ENCODE data around the gene TYK2.
"Not testable (repeated sequence)": the region's sequence is repeated elsewhere in the genome, so short reads cannot be mapped to it uniquely, and the experiment has no call there.

The TYK2 gene

DNA sequence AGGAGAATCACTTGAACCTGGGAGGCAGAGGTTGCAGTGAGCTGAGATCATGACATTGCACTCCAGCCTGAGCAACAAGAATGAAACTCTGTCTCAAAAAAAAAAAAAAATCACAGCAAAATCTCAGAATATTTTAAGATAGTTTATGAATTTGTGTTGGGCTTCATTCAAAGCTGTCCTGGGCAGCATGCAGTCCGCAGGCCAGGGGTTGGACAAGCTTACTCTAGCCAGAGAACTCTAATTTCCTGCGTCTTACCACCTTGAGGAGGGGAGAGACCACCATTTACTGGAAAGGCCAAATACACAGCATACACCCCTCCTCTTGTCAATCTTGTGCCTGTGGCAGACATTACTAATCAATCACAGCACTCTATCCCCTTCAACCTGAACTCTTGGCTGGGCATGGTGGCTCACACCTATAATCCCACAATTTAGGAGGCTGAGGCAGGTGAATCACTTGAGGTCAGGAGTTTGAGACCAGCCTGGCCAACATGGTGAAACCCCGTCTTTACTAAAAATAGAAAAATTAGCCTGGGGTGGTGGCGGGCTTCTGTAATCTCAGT lies 13.3 kb downstream of the TYK2 start:
- H3K23ac ChIP-seq (ENCODE audit: low read length); H3K27ac ChIP-seq (ENCODE audit: low read depth, low read length); H3K18ac ChIP-seq (ENCODE audit: low read length); H3K79me1 ChIP-seq (ENCODE audit: low read length); H4K5ac ChIP-seq (ENCODE audit: low read length); H3K4ac ChIP-seq (ENCODE audit: low read depth, low read length); H3K4me3 ChIP-seq (ENCODE audit: low read length); DNase-seq; H3K79me2 ChIP-seq (ENCODE audit: control insufficient read depth, insufficient read depth, low read length); H2BK15ac ChIP-seq (replicated peaks; ENCODE audit: low read depth); H3K4me2 ChIP-seq (ENCODE audit: low read length); H2AK5ac ChIP-seq (ENCODE audit: low read length); H2BK120ac ChIP-seq (ENCODE audit: low read depth, low read length); H4K8ac ChIP-seq (ENCODE audit: low read depth, low read length); H3K27me3 ChIP-seq (ENCODE audit: insufficient read depth, low read length, poor library complexity); H3K56ac ChIP-seq (ENCODE audit: low read length); H3K4me1 ChIP-seq (ENCODE audit: control insufficient read depth, low read depth, low read length); H3K9ac ChIP-seq (ENCODE audit: low read length); H3K36me3 ChIP-seq (ENCODE audit: control insufficient read depth, insufficient read depth, low read length); H2BK5ac ChIP-seq (ENCODE audit: low read length): not testable (repeated sequence)
- no CpG with 5 or more reads among the region's 4 CpGs for WGBS (ENCODE audit: extremely low coverage, insufficient coverage, low lambda C conversion rate)

DNA sequence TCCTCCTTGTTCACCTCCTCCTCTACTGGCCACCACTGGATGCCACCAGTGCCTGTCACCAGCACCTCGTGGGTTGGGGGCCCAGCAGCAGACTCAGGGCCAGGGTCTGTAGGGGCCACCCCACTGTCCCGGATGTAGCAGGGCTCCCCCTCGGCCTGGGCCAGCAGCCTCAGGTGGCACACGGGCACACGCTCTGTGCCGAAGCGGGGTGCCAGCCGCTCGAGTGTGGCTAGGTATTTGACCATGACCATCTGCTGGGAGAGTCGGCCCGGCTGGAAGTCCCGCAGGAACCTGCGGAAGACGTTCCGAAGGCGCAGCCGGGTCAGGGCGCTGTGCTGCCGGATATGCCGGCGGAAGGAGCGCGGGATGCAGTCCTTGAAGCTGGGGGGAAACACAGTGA lies 14.9 kb downstream of the TYK2 start:
- H3K36me3 ChIP-seq (ENCODE audit: control insufficient read depth, insufficient read depth, low read length): no peaks in the 10 kb centered on the region
- no peak overlapping the region for H2AK5ac ChIP-seq (ENCODE audit: low read length)
- no peak overlapping the region for H4K8ac ChIP-seq (ENCODE audit: low read depth, low read length)
- H3K27me3 ChIP-seq (ENCODE audit: insufficient read depth, low read length, poor library complexity): no peaks in the 10 kb centered on the region
- H3K56ac ChIP-seq (ENCODE audit: low read length): no peak overlapping the region
- no peak overlapping the region for H3K27ac ChIP-seq (ENCODE audit: low read depth, low read length)
- no peaks in the 10 kb centered on the region for H3K79me1 ChIP-seq (ENCODE audit: low read length)
- no peak overlapping the region for H2BK120ac ChIP-seq (ENCODE audit: low read depth, low read length)
- no peak overlapping the region for H3K18ac ChIP-seq (ENCODE audit: low read length)
- no peak overlapping the region for H2BK5ac ChIP-seq (ENCODE audit: low read length)
- H3K4me1 ChIP-seq (ENCODE audit: control insufficient read depth, low read depth, low read length): no peaks in the 10 kb centered on the region
- no peaks in the 10 kb centered on the region for H3K79me2 ChIP-seq (ENCODE audit: control insufficient read depth, insufficient read depth, low read length)
- WGBS (ENCODE audit: extremely low coverage, insufficient coverage, low lambda C conversion rate): no CpG with 5 or more reads among the region's 23 CpGs
- no peak overlapping the region for H4K5ac ChIP-seq (ENCODE audit: low read length)
- no peak overlapping the region for H3K4me3 ChIP-seq (ENCODE audit: low read length)
- H3K23ac ChIP-seq (ENCODE audit: low read length): no peak overlapping the region
- H3K4me2 ChIP-seq (ENCODE audit: low read length): no peak overlapping the region
- DNase-seq: no peak
- no peak overlapping the region for H2BK15ac ChIP-seq (replicated peaks; ENCODE audit: low read depth)
- H3K4ac ChIP-seq (ENCODE audit: low read depth, low read length): no peak overlapping the region
- no peak overlapping the region for H3K9ac ChIP-seq (ENCODE audit: low read length)

DNA sequence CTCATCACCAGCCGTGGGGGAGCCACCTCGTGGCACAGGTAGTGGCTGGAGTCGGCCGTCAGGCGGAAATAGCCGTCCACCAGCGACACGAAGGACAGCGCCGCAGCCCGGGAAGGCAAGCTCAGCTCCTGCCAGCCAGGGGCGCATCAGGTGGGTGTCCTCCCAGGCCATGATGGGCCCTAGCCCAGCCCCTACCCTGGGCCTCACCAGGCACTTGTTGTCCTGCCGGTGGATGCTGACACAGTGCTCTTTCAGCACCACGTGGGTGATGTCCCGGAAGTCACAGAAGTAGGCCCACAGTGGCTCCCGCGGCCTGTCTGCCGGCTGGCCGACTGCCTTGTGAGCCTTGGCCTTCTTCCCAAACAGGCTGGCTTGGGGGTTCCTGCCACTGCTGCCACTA lies 15.7 kb downstream of the TYK2 start:
- no CpG with 5 or more reads among the region's 19 CpGs for WGBS (ENCODE audit: extremely low coverage, insufficient coverage, low lambda C conversion rate)

DNA sequence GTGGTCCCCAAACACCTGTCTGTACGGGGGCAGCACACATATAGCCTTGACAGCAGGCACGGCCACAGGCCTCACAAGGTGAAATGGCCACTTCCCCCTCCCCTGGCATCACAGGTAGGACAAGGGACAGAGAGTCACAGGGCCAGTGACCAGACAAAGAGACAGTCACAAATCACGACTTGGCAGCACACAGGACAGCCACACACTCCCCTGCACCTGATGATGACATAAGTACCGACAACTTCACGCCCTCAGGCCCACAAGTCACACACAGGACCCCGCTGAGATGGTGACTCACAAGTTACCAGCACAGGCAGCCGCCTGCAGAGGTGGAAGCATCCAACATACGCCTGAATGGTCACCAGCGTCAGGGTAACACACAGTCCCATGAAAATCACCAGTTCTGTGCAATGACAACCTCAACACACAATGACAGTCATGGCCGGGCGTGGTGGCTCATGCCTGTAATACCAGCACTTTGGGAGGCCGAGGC lies 16.5 kb downstream of the TYK2 start:
- no peak overlapping the region for H2AK5ac ChIP-seq (ENCODE audit: low read length)
- no peak overlapping the region for H3K18ac ChIP-seq (ENCODE audit: low read length)
- H3K79me1 ChIP-seq (ENCODE audit: low read length): no peaks in the 10 kb centered on the region
- no peaks in the 10 kb centered on the region for H3K36me3 ChIP-seq (ENCODE audit: control insufficient read depth, insufficient read depth, low read length)
- no peak overlapping the region for H2BK15ac ChIP-seq (replicated peaks; ENCODE audit: low read depth)
- H3K27ac ChIP-seq (ENCODE audit: low read depth, low read length): no peak overlapping the region
- no peak overlapping the region for H4K5ac ChIP-seq (ENCODE audit: low read length)
- WGBS (ENCODE audit: extremely low coverage, insufficient coverage, low lambda C conversion rate): no CpG with 5 or more reads among the region's 12 CpGs
- H3K4ac ChIP-seq (ENCODE audit: low read depth, low read length): no peak overlapping the region
- no peak overlapping the region for H3K56ac ChIP-seq (ENCODE audit: low read length)
- H3K4me2 ChIP-seq (ENCODE audit: low read length): no peak overlapping the region
- DNase-seq: peak; percentile 64
- no peak overlapping the region for H3K9ac ChIP-seq (ENCODE audit: low read length)
- no peak overlapping the region for H3K23ac ChIP-seq (ENCODE audit: low read length)
- no peaks in the 10 kb centered on the region for H3K4me1 ChIP-seq (ENCODE audit: control insufficient read depth, low read depth, low read length)
- no peak overlapping the region for H2BK120ac ChIP-seq (ENCODE audit: low read depth, low read length)
- H3K27me3 ChIP-seq (ENCODE audit: insufficient read depth, low read length, poor library complexity): no peaks in the 10 kb centered on the region
- H3K79me2 ChIP-seq (ENCODE audit: control insufficient read depth, insufficient read depth, low read length): no peaks in the 10 kb centered on the region
- H4K8ac ChIP-seq (ENCODE audit: low read depth, low read length): no peak overlapping the region
- no peak overlapping the region for H3K4me3 ChIP-seq (ENCODE audit: low read length)
- H2BK5ac ChIP-seq (ENCODE audit: low read length): no peak overlapping the region

More for the DNA sequence above, 15.7 kb downstream of the TYK2 start:
- H3K23ac ChIP-seq (ENCODE audit: low read length): no peak overlapping the region
- H3K56ac ChIP-seq (ENCODE audit: low read length): no peak overlapping the region
- no peaks in the 10 kb centered on the region for H3K36me3 ChIP-seq (ENCODE audit: control insufficient read depth, insufficient read depth, low read length)
- no peak overlapping the region for H3K4me3 ChIP-seq (ENCODE audit: low read length)
- no peak overlapping the region for H3K4me2 ChIP-seq (ENCODE audit: low read length)
- no peaks in the 10 kb centered on the region for H3K4me1 ChIP-seq (ENCODE audit: control insufficient read depth, low read depth, low read length)
- no peak overlapping the region for H3K18ac ChIP-seq (ENCODE audit: low read length)
- H2BK120ac ChIP-seq (ENCODE audit: low read depth, low read length): no peak overlapping the region
- H3K27ac ChIP-seq (ENCODE audit: low read depth, low read length): no peak overlapping the region
- no peaks in the 10 kb centered on the region for H3K27me3 ChIP-seq (ENCODE audit: insufficient read depth, low read length, poor library complexity)
- no peak overlapping the region for H3K4ac ChIP-seq (ENCODE audit: low read depth, low read length)
- H2AK5ac ChIP-seq (ENCODE audit: low read length): no peak overlapping the region
- H4K8ac ChIP-seq (ENCODE audit: low read depth, low read length): no peak overlapping the region
- no peak overlapping the region for H2BK15ac ChIP-seq (replicated peaks; ENCODE audit: low read depth)
- H3K9ac ChIP-seq (ENCODE audit: low read length): no peak overlapping the region
- no peak overlapping the region for H2BK5ac ChIP-seq (ENCODE audit: low read length)
- H3K79me2 ChIP-seq (ENCODE audit: control insufficient read depth, insufficient read depth, low read length): no peaks in the 10 kb centered on the region
- no peak overlapping the region for H4K5ac ChIP-seq (ENCODE audit: low read length)
- no peaks in the 10 kb centered on the region for H3K79me1 ChIP-seq (ENCODE audit: low read length)
- no peak for DNase-seq

DNA sequence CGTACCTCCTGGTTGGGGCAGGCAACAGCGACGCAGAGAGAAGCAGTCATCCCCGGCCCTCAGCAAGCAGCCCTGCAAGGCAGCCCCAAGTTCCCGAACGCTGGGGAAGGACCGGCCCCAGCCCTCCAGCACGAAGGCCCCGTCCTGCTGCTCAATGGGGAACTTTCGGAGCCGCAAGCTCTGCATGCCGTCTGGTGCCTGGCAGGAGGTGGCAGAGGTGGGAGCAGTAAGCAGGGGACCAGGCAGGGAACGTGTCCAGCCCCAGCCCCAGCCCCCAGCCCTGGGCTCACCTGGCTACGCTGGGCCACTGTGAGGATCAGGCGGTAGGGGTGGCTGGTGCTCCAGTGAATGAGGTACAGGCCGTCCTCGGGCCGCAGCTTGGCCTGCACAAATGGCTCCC lies 18.1 kb downstream of the TYK2 start:
- H3K79me2 ChIP-seq (ENCODE audit: control insufficient read depth, insufficient read depth, low read length): no peaks in the 10 kb centered on the region
- no peak overlapping the region for H3K27ac ChIP-seq (ENCODE audit: low read depth, low read length)
- H2AK5ac ChIP-seq (ENCODE audit: low read length): no peak overlapping the region
- no peak overlapping the region for H3K18ac ChIP-seq (ENCODE audit: low read length)
- no peaks in the 10 kb centered on the region for H3K27me3 ChIP-seq (ENCODE audit: insufficient read depth, low read length, poor library complexity)
- H3K23ac ChIP-seq (ENCODE audit: low read length): no peak overlapping the region
- no peaks in the 10 kb centered on the region for H3K36me3 ChIP-seq (ENCODE audit: control insufficient read depth, insufficient read depth, low read length)
- H2BK5ac ChIP-seq (ENCODE audit: low read length): no peak overlapping the region
- no CpG with 5 or more reads among the region's 18 CpGs for WGBS (ENCODE audit: extremely low coverage, insufficient coverage, low lambda C conversion rate)
- H4K8ac ChIP-seq (ENCODE audit: low read depth, low read length): no peak overlapping the region
- no peaks in the 10 kb centered on the region for H3K4me1 ChIP-seq (ENCODE audit: control insufficient read depth, low read depth, low read length)
- H3K4me2 ChIP-seq (ENCODE audit: low read length): no peak overlapping the region
- H4K5ac ChIP-seq (ENCODE audit: low read length): no peak overlapping the region
- no peak overlapping the region for H2BK15ac ChIP-seq (replicated peaks; ENCODE audit: low read depth)
- H3K79me1 ChIP-seq (ENCODE audit: low read length): no peaks in the 10 kb centered on the region
- no peak overlapping the region for H3K56ac ChIP-seq (ENCODE audit: low read length)
- H2BK120ac ChIP-seq (ENCODE audit: low read depth, low read length): no peak overlapping the region
- H3K4me3 ChIP-seq (ENCODE audit: low read length): no peak overlapping the region
- DNase-seq: no peak
- no peak overlapping the region for H3K4ac ChIP-seq (ENCODE audit: low read depth, low read length)
- no peak overlapping the region for H3K9ac ChIP-seq (ENCODE audit: low read length)

DNA sequence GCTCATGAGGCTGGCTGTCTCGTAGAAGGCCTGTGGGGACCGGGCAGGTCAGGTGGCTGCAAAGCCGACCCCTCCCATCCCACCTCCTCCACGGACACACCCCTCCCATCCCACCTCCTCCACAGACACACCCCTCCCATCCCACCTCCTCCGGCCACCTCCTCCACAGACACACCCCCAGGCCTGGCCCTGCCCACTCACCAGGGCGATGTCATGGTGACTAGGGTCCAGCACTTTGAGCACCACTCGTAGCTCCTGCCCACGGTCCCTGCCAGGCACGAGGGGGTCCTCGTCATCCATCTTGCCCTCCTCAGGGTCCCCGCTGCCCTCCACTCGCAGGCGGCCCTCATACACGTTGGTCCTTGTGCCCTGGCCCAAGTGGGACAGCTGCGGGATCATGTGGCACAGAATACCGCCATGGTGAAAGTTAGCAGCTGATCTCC lies 18.8 kb downstream of the TYK2 start:
- no peak overlapping the region for H3K27ac ChIP-seq (ENCODE audit: low read depth, low read length)
- WGBS (ENCODE audit: extremely low coverage, insufficient coverage, low lambda C conversion rate): no CpG with 5 or more reads among the region's 16 CpGs
- H3K4me3 ChIP-seq (ENCODE audit: low read length): no peak overlapping the region
- no peak overlapping the region for H3K9ac ChIP-seq (ENCODE audit: low read length)
- H2BK15ac ChIP-seq (replicated peaks; ENCODE audit: low read depth): no peak overlapping the region
- H3K4me1 ChIP-seq (ENCODE audit: control insufficient read depth, low read depth, low read length): no peaks in the 10 kb centered on the region
- H3K79me2 ChIP-seq (ENCODE audit: control insufficient read depth, insufficient read depth, low read length): no peaks in the 10 kb centered on the region
- H3K4ac ChIP-seq (ENCODE audit: low read depth, low read length): no peak overlapping the region
- no peak overlapping the region for H3K56ac ChIP-seq (ENCODE audit: low read length)
- no peak overlapping the region for H3K18ac ChIP-seq (ENCODE audit: low read length)
- no peak overlapping the region for H4K8ac ChIP-seq (ENCODE audit: low read depth, low read length)
- no peak overlapping the region for H2BK5ac ChIP-seq (ENCODE audit: low read length)
- no peak overlapping the region for H3K4me2 ChIP-seq (ENCODE audit: low read length)
- H3K27me3 ChIP-seq (ENCODE audit: insufficient read depth, low read length, poor library complexity): no peaks in the 10 kb centered on the region
- H3K23ac ChIP-seq (ENCODE audit: low read length): no peak overlapping the region
- DNase-seq: no peak
- H3K79me1 ChIP-seq (ENCODE audit: low read length): no peaks in the 10 kb centered on the region
- no peak overlapping the region for H4K5ac ChIP-seq (ENCODE audit: low read length)
- no peak overlapping the region for H2AK5ac ChIP-seq (ENCODE audit: low read length)
- no peaks in the 10 kb centered on the region for H3K36me3 ChIP-seq (ENCODE audit: control insufficient read depth, insufficient read depth, low read length)
- no peak overlapping the region for H2BK120ac ChIP-seq (ENCODE audit: low read depth, low read length)
